Measurements from ENCODE around the gene TRIM9.

- TF ChIP-seq CTCF (conservative IDR thresholded peaks at IDR 0.05) (no peak), ZFX (IDR thresholded peaks at IDR 0.05) (no peak)
Observed at GRCh38 chr14:50970886-50971781, 123.8 kb downstream of the TRIM9 start.
